ENCODE results near the gene ABHD2.
"Not testable (repeated sequence)": the region's sequence is repeated elsewhere in the genome, so short reads cannot be mapped to it uniquely, and the experiment has no call there.

Gene ABHD2

GRCh38 chr15:89075101-89075640, 13.1 kb upstream of the ABHD2 start:
- DNase-seq (ENCODE audit: low read depth), result no peak

DNA sequence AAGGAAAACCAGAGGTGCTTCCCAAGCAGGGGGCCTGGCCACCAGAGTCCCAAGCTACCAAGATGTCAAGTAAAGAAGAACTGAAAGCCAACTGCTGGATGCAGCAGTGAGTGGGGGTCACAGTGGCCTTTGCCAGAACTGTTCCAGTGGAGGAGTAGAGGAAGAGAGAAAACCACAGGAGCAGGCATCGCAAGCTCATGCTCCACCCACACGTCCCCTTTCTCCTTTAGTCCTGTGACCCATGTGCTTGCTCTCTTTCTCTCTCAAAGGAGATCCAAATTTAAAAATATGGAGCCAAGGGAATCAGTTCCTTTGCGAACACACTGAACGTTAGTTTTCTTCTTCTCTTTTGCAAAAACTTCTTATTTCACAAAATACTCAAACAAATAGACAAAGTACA, 12.4 kb upstream of the ABHD2 start:
- no peak for DNase-seq (ENCODE audit: low read depth)

- DNase-seq (ENCODE audit: low read depth), result no peak
Measured at GRCh38 chr15:89077750-89078149, 10.5 kb upstream of the ABHD2 start.

GRCh38 chr15:89078851-89079810, 9.1 kb upstream of the ABHD2 start:
- DNase-seq (ENCODE audit: low read depth), result no peak

GRCh38 chr15:89081878-89082277, 6.4 kb upstream of the ABHD2 start:
- no peak for DNase-seq (ENCODE audit: low read depth)

GRCh38 chr15:89083246-89083645, 5.0 kb upstream of the ABHD2 start:
- no peak for DNase-seq (ENCODE audit: low read depth)

DNA sequence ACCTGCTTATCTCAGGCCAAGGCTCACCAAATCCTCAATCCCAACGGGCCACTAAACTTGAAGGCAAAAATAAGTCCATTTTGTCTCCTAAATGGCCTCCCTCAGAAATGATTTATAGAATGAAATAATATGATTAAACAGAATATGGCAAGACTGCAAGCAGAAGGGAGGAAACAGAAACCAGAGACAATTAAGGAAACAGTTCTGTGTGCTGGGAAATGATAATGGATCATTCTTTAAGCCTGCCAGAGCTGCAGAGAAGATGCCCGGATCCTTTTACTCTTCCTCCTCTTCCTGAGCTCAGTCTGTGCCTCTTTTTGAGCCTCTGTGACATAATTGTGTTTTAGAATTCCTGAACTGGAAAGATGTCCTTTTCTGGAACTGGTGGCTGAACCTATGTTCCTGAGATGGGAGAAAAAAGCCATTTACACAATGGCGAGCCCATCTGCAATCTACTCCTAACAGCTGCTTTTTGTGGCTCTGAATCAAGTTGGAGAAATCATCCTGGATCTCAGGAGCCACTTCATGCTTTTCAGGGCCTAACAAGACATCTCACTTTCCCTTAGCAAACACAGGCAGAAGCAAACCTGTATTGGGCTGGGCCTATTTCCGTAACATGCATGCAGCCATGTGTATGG, 2.8 kb upstream of the ABHD2 start:
- DNase-seq (ENCODE audit: low read depth), result no peak

- DNase-seq (ENCODE audit: low read depth), result not testable (repeated sequence)
Measured at GRCh38 chr15:89085933-89086332, 2.3 kb upstream of the ABHD2 start.

DNA sequence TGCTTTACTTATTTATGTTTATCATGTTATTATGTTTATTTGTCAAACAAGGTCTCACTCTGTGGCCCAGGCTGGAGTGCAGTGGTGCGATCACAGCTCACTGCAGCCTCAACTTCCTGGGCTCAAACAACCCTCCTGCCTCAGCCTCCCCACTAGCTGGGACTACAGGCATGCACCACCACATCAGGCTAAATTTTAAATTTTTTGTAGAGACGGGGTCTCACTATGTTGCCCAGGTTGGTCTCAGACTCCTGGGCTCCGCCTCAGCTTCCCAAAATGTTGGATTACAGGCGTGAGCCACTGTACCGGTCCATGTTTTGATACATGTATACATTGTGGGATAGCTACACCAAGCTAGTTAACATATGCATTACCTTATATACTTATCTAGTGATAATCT, 1.9 kb upstream of the ABHD2 start:
- DNase-seq (ENCODE audit: low read depth), result not testable (repeated sequence)

GRCh38 chr15:89087161-89087829, 961 bp upstream of the ABHD2 start:
- DNase-seq (ENCODE audit: low read depth), result no peak

- peak; percentile 2 for DNase-seq (ENCODE audit: low read depth)
Measured at GRCh38 chr15:89088605-89089315, 504 bp downstream of the ABHD2 start.

- no peak for DNase-seq (ENCODE audit: low read depth)
Measured at GRCh38 chr15:89089316-89090230, 1.3 kb downstream of the ABHD2 start.

DNA sequence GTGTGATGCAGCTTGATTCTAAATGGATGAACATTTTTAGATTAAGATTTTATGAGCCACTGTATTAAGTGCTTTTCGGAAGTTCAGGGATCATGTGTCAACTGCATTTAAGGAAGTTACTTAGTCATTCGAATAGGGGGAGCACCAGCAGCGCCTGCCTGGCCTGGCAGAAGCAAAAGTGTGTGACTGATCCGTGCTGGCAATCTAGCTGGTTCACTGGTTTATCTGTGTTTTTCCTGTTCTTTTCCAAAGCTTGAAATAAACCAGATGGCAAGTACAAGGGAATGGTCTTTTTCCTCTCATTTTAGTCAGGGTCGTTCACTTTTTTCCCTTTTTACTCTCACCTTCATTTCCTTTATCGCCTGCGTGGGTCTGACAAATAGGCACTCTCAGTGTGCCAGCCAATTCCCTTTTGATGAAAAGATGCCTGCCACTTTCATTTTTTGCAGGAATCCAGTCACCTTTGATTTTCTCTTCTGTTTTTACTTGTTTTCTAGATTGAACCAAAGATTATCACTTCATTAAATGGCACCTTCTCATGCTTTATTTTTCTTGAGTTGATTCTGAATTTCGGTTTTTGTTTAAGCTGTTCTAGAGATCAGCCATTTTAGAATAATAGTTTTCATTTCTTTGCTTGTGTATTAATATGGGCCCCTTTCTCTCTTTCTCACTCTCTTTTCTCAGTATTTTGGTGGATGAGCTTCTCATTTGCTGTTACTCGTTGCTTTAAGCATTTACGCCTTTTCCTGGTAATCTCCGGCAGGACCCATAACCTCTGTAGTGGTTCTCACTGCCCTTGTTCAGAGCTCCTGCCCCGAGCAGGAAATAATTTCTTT, 2.8 kb downstream of the ABHD2 start:
- DNase-seq (ENCODE audit: low read depth), result peak; percentile 5

DNA sequence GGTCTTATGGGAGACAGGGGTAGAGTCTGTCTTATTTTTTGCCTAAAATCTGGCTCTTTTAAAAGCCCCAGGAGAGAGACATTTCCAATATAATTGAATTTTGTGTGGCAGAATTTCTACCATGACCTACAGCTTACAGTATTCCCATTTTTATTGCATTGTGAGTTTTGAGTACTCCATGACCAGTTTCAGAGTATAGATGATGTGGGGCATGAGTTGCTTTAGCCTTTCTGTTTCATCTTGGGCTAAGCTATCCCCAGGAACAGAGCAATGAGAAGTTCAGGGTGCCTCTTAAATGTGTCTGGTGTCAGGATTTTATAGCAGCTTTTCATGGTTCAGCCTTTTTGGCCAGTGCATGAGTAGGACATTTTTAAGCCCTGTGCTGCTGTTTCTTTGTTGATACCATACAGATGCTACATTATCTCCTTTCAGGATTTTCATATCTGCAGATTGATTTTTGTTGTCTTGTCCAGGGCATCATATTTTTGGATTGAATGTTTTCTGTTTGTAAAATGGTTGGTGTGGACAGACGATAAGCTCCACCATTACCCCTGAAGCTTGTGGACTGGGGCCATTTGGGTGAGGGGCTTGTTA, 3.5 kb downstream of the ABHD2 start:
- no peak for DNase-seq (ENCODE audit: low read depth)

DNA sequence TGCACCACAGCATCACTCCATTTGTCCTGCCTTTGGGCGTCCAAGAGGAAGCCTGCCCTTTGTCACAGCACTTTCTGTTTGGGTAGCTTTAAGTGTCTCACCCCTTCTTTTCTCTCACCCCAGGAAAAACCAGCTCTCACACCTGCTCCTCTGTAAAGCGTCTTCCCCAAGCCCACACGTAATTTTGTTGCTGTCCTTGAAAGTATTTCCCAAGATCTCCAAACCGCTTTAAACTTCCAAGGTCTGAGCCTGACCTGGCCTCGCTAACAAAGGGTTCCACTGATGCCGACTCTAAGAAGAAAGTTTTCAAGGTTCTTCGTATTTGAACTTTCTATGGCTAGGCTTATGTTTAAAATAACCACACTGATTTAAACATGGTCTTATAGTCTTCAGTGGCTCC, 5.3 kb downstream of the ABHD2 start:
- DNase-seq (ENCODE audit: low read depth), result no peak

- no peak for DNase-seq (ENCODE audit: low read depth)
Measured at GRCh38 chr15:89095073-89095472, 6.8 kb downstream of the ABHD2 start.

DNA sequence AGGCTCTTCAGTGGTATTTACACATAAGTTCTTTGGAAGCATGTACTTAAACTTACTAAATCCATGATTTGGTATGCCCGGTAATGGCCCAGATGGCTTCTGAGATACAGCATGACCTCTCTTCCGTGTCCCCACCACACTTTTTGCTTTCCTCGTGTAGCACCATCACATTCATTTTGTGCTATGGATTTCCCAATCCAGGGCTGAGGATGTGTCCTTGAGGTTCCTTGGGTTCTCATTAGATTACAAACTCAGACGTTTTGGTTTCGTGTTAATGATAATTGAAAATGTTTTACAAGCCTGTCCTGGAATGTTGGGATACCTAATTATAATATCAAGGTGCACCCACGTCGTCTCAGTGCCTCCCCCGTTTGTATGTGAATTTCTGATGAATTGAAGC, 7.3 kb downstream of the ABHD2 start:
- DNase-seq (ENCODE audit: low read depth), result no peak

GRCh38 chr15:89096664-89097063, 8.4 kb downstream of the ABHD2 start:
- no peak for DNase-seq (ENCODE audit: low read depth)

DNA sequence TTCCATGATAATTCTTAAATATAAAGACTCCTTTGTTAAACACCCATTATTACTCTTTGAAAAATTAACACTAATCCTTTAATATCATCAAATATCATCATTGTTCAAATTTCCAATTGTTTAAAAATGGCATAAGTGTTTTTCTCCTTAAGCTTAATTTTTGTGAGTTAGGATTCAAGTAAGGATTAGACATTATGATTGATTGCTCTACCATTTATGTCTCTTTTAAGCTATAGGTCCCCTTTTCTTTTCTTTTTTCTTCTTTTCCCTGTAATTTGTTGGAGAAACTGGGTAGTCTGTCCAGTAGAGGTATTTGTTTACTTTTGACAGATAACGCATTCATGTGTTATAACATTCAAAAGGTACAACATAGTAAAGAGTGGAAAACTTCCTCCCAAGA, 9.1 kb downstream of the ABHD2 start:
- no peak for DNase-seq (ENCODE audit: low read depth)

DNA sequence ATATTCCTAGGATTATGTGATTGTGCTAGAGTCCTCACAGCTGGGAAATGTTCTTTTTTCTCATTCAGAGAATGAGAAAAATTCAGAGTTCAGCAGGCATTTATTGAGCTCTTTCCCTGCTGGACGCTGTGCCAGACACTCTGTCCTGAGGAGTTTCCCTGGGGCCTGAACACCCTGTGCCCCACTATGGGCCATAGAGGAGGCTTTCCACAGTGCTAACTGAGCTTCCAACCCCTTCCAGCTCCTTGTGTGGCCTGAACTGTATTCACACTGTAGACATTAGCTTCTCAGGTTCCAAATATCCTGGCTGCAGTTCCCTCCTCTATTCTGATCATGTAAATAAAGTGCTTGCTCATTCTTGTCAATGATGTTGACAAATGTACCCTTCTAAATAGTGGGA, 10.0 kb downstream of the ABHD2 start:
- DNase-seq (ENCODE audit: low read depth), result no peak

All from stimulated activated CD8-positive, alpha-beta memory T cell treated with anti-CD3 and anti-CD28 coated beads, Interleukin-12 subunit alpha, Interleukin-12 subunit beta, amount 100 ng/mL, for 4 hours (primary cell).